Heart left ventricle (tissue), 16 donors: ENCODE measurements around the gene RNF207. TPM values are rescaled to one million over a fixed set of nuclear protein-coding genes. Genes with fewer than 3 reads are reported as not detected.
A peak's percentile ranks its signal among the peaks of the same experiment; 100 is the strongest.

ENCODE experiments used
- ATAC-seq, 4 donors: fragments of 200-7000 bp; cut with Tn5 transposase; one replicate each; pipeline ENCODE4 v1.9.1; 2020 to 2022; ENCODE audit warnings: moderate library complexity in 4 of 4, mild to moderate bottlenecking in 3 of 4, moderate number of reproducible peaks in 1 of 4
- DNase-seq, 5 donors: peaks; one replicate each; pipeline ENCODE4 v3.0.0-alpha.2; 2020
- H3K27ac ChIP-seq, 12 donors: fragments of 200-600 bp; sonication (generic) in 4 of 12; one replicate each; pipeline versions ENCODE4 v1.5.0 to v1.8.0; 2016 to 2022; ENCODE audit warnings: mild to moderate bottlenecking in 2 of 12
- H3K27me3 ChIP-seq, 9 donors: fragments of 200-600 bp; sonication (generic) in 2 of 9; one replicate each; pipeline versions ENCODE4 v1.5.1 to v1.8.0; 2016 to 2022; ENCODE audit warnings: mild to moderate bottlenecking in 3 of 9
- H3K36me3 ChIP-seq, 9 donors: fragments of 200-600 bp; sonication (generic) in 2 of 9; one replicate each; pipeline versions ENCODE4 v1.5.0 to v1.8.0; 2018 to 2022; ENCODE audit warnings: mild to moderate bottlenecking in 2 of 9
- H3K4me1 ChIP-seq, 12 donors: fragments of 200-600 bp; sonication (generic) in 4 of 12; one replicate each; pipeline versions ENCODE4 v1.5.0 to v1.8.0; 2016 to 2022; ENCODE audit warnings: mild to moderate bottlenecking in 3 of 12
- H3K4me3 ChIP-seq, 12 donors: fragments of 200-600 bp; sonication (generic) in 4 of 12; one replicate each; pipeline versions ENCODE4 v1.5.0 to v1.8.0; 2017 to 2022; ENCODE audit warnings: mild to moderate bottlenecking in 9 of 12, moderate library complexity in 4 of 12
- H3K9me3 ChIP-seq, 12 donors: fragments of 200-600 bp; sonication (generic) in 4 of 12; one replicate each; pipeline versions ENCODE4 v1.5.0 to v1.8.0; 2016 to 2022; ENCODE audit warnings: mild to moderate bottlenecking in 1 of 12
- CTCF ChIP-seq, 12 donors: fragments of 200-600 bp; sonication (generic) in 4 of 12; IDR thresholded peaks; one replicate each; pipeline versions ENCODE4 v1.5.0 to v1.8.0; 2018 to 2022; ENCODE audit warnings: antibody characterized with exemption in 12 of 12, mild to moderate bottlenecking in 5 of 12
- POLR2A ChIP-seq, 2 donors: fragments of 450-650 bp; IDR thresholded peaks; one replicate each; pipeline ENCODE4 v1.6.1; 2017; ENCODE audit warnings: antibody characterized with exemption in 2 of 2, mild to moderate bottlenecking in 2 of 2, moderate library complexity in 2 of 2
- WGBS, 4 donors: extraction: QIAGEN DNeasy Blood & Tissue Kit in 2 of 4; methylation state at CpG; one replicate each; pipeline versions ENCODE4 v1.1.5 to v1.1.7; 2013 to 2018; 5-methylcytosine and 5-hydroxymethylcytosine counted together
- intact Hi-C, 10 donors: fragments of 100-400 bp; cut with DNase I; formaldehyde crosslinking; loops; one replicate each; pipeline versions ENCODE4 v1.11.1 to v1.14.2; 2022
- polyA plus RNA-seq, 2 donors: library from polyadenylated mRNA; stranded (reverse); fragments of 200-250 nt; gene quantifications; one replicate each; pipeline ENCODE4 v1.2.3, GENCODE V29; 2013
- total RNA-seq, 9 donors: library from RNA; depleted of rRNA in 2 of 9; stranded (reverse); fragments of >200 nt in 2 of 9; fragmentation: NEBNext Ultra II Directional in 3 of 9; extraction: Animal tissue kit (Norgen Biotek cat#: 25700) in 3 of 9; gene quantifications; one replicate each; pipeline versions ENCODE4 v1.1.0 to v1.2.4, GENCODE V29; 2016 to 2023
- donor health status: ischemic (EF 13 %, LVEDD 7.1; RV severe dilation, severe dysfunction).
- donor health status: healthy with polysubstance abuse.
- donor health status: DM: no; HTN: yes; CAD: no.
- donor health status: DM: no; HTN: no; CAD: no.
- donor health status: ischemic (EF 25% LVEDD 6.9; RV normal size, moderate dysfunction).
- donor health status: ischemic (EF 25% LVEDD 5.7; RV mildly dilated, moderate dysfunction).
- donor health status: healthy.
- donor health status: DM: yes; HTN: yes; CAD: no.
- donor health status: ischemic (EF 35%, LVEDD 5.7; RV mildly dilated, moderate dysfunction).
- donor health status: nonischemic (EF 11% LVEDD 7.7; RV severe dilation, severe dysfunction).
- donor health status: DM: yes; HTN: yes; CAD: no.
- donor health status: PGD.
- donor health status: ischemic (EF 29% LVEDD 5.4; RV normal size, mild dysfunction).
- donor health status: nonischemic (EF 23%, LVEDD 6.1; RV moderate dilation, normal function).

The RNF207 gene
- total and polyA plus RNA-seq, 11 donors = 10.6 to 126 (median 58.2) TPM

- Histone ChIP-seq H3K9me3 (no peaks in the 10 kb centered on the region), H3K36me3 (no peaks in the 10 kb centered on the region), H3K27me3 (peaks cover 0 to 28% (median 0%) of the 10 kb centered on the region in 9 donors), H3K4me3 (no peak overlapping the region), H3K27ac (no peak overlapping the region), H3K4me1 (no peaks in the 10 kb centered on the region)
- ATAC-seq = peak in 1 of 4 donors; percentile 4
- WGBS, 4 donors = 60 to 73% (median 67%) methylated on average over 2 to 19 of the region's 19 CpGs
- peak in 1 of 5 donors; percentile 29 for DNase-seq
- intact Hi-C loops = loop anchor here in 2 of 10 donors (10.0 kb wide), 2 partner anchors 116 to 126 kb away; partner anchors contain the start of gene KCNAB2 (in 1 of the 2)
- TF ChIP-seq POLR2A (IDR thresholded peaks at IDR 0.05) (no peak), CTCF (IDR thresholded peaks at IDR 0.05) (no peak)
Observed at GRCh38 chr1:6170742-6171201, 35.1 kb upstream of the RNF207 start.

DNA sequence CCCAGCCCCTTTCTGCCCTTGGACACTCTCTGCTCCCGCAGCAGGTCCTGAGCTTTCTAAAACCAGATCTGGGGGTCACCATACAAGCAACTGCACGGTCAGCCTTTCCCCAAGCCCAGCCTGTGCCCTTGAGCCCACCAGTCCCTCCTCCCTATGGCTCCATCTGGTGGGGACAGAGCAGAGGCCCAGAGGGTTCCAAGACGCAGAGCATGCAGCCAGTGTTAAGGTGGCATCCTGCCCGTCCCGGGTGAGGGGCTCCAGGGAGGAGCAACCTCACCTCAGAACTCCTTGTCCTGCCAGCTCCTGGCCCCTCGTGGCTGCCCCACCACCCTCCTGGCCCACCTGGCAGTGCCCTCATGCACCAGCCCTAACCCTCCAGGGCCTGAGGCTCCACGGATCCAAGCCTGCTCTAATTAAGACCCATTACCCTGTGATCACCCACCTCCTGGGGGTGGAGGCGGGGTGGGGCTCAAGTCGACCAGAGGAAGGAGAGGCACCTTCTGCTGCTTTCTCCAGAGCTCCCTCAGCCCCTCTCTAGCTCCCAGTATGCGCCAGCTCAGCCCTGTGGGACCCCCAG is 34.3 kb upstream of the RNF207 start:
- ATAC-seq = peak in 2 of 4 donors; percentile 21 to 45
- intact Hi-C loops = loop anchor here in 2 of 10 donors (10.0 kb wide), 2 partner anchors 117 to 127 kb away; partner anchors contain the start of gene KCNAB2 (in 1 of the 2)
- Histone ChIP-seq H3K4me3 (no peak overlapping the region), H3K27me3 (peaks cover 0 to 35% (median 4%) of the 10 kb centered on the region in 9 donors), H3K9me3 (no peaks in the 10 kb centered on the region), H3K36me3 (no peaks in the 10 kb centered on the region), H3K27ac (no peak overlapping the region), H3K4me1 (no peaks in the 10 kb centered on the region)
- no peak for TF ChIP-seq POLR2A (IDR thresholded peaks at IDR 0.05)
- peak in 4 of 12 donors; percentile 20 to 33 (median 24) for TF ChIP-seq CTCF (IDR thresholded peaks at IDR 0.05)
- WGBS, 4 donors = 37 to 47% (median 43%) methylated on average over 6 to 10 of the region's 10 CpGs
- peak in 1 of 5 donors; percentile 35 for DNase-seq

DNA sequence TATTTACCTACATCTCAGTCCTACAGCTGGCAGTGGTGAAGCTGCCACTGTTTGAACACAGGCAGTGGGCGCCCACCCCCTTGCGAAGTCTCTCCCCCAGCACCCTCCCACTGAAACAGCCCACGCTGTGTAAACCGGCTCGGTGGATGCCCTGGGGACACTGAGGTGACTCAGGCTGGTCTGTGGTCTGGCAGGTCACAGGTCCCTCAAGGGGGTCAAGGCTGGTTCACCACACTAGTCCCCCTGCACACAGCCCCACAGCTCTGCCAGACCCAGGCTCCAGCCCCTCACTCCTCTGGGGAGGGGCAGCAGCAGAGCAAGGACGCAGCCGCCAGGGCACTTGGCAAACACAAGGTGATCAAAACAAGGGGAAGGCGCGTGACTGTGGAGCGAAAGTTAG is 33.4 kb upstream of the RNF207 start:
- Histone ChIP-seq H3K27me3 (peaks cover 1 to 44% (median 12%) of the 10 kb centered on the region in 9 donors), H3K4me3 (no peak overlapping the region), H3K36me3 (no peaks in the 10 kb centered on the region), H3K27ac (no peak overlapping the region), H3K4me1 (no peaks in the 10 kb centered on the region), H3K9me3 (no peaks in the 10 kb centered on the region)
- ATAC-seq = peak in 1 of 4 donors; percentile 32
- no peak for TF ChIP-seq POLR2A (IDR thresholded peaks at IDR 0.05)
- no peak for TF ChIP-seq CTCF (IDR thresholded peaks at IDR 0.05)
- whole genome bisulfite sequencing, 4 donors = 83 to 89% (median 85%) methylated on average over 10 of the region's 10 CpGs
- intact Hi-C loops = loop anchor here in 2 of 10 donors (10.0 kb wide), 2 partner anchors 118 to 128 kb away; partner anchors contain the start of gene KCNAB2 (in 1 of the 2)
- DNase-seq = no peak

GRCh38 chr1:6174621-6175410 is 31.1 kb upstream of the RNF207 start:
- H3K27me3 ChIP-seq = peaks cover 17 to 62% (median 30%) of the 10 kb centered on the region in 9 donors
- H3K9me3 ChIP-seq = no peaks in the 10 kb centered on the region
- H3K36me3 ChIP-seq = no peaks in the 10 kb centered on the region
- peaks cover 5 to 14% (median 8%) of the 10 kb centered on the region in 12 donors for H3K4me1 ChIP-seq
- no peak for ATAC-seq
- no peak for DNase-seq
- H3K27ac ChIP-seq = no peak overlapping the region
- 81 to 94% (median 83%) methylated on average over 5 of the region's 5 CpGs for WGBS, 4 donors
- TF ChIP-seq POLR2A (IDR thresholded peaks at IDR 0.05) (no peak), CTCF (IDR thresholded peaks at IDR 0.05) (no peak)
- intact Hi-C loops = loop anchor here in 3 of 10 donors (5.0 to 10.0 kb wide), 3 partner anchors 120 to 138 kb away; partner anchors contain the start of gene KCNAB2 (in 1 of the 3)
- H3K4me3 ChIP-seq = no peak overlapping the region
